Amniotic stem cell (primary cell): ENCODE data around the gene EFNA2.
A peak's percentile ranks its signal among the peaks of the same experiment; 100 is the strongest.

Experiments used
- DNase-seq: peaks from one replicate; lab custom pipeline; 2025; lab: John Stamatoyannopoulos, UW

EFNA2 gene

DNA sequence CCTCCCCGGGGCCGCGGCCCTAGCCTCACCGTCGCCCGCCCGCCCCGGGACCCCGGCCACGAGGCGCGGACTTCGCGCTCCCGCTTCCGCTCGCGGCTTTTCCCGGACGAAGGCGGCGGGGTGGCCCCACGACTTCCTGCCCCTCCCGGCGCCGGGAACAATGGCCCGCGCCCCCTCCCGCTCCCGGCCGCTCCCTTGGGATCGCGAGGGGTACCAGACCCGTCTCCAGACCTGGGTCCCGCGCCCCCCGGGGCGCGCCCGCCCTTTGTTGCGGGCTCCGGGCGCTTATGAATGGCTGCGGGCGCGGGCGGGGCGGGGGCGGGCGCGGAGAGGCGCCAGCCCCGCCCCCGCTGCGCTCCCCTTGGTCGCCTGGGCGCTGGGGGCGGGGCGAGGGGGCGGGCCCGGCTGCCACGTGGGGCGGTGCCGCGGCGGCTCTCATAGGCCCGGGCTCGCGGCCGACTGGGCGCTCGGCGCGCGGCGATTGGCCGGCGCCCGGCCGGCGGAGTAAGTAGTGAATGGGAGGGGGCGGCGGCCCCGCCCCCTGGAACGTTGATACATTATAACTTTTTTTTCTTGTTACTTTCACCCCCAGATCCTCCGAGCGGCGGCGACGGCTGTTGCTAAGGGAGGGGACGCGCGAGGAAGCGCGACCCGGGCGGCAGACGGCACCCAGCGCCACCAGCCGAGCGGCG lies 36.2 kb upstream of the EFNA2 start:
- DNase-seq, result peak; percentile 89

DNA sequence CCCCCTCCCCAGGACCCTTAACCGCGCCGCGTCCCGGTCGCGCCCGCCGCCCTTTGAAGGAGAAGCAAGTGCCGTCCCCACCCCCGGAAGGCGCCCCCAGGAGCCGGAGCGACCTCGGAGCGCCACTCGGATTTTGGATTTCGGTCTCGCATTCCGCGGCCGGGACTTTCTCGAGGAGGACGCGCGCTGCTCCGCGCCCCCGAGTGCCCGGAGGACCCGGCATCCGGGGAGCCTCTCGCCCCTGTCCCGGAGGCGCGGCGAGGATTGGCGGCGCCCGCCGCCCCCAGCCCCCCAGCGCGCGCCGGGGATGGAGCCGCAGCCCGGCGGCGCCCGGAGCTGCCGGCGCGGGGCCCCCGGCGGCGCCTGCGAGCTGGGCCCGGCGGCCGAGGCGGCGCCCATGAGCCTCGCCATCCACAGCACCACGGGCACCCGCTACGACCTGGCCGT lies 35.7 kb upstream of the EFNA2 start:
- no peak for DNase-seq

- DNase-seq, result no peak
Measured at GRCh38 chr19:1250437-1251260, 35.0 kb upstream of the EFNA2 start.

GRCh38 chr19:1251330-1252220 lies 34.1 kb upstream of the EFNA2 start:
- no peak for DNase-seq

GRCh38 chr19:1252221-1252820 lies 33.4 kb upstream of the EFNA2 start:
- DNase-seq, result peak; percentile 43

GRCh38 chr19:1252821-1253513 lies 32.7 kb upstream of the EFNA2 start:
- peak; percentile 94 for DNase-seq

- peak; percentile 54 for DNase-seq
Measured at GRCh38 chr19:1253514-1254080, 32.1 kb upstream of the EFNA2 start.

- DNase-seq, result no peak
Measured at GRCh38 chr19:1254081-1254527, 31.6 kb upstream of the EFNA2 start.

DNA sequence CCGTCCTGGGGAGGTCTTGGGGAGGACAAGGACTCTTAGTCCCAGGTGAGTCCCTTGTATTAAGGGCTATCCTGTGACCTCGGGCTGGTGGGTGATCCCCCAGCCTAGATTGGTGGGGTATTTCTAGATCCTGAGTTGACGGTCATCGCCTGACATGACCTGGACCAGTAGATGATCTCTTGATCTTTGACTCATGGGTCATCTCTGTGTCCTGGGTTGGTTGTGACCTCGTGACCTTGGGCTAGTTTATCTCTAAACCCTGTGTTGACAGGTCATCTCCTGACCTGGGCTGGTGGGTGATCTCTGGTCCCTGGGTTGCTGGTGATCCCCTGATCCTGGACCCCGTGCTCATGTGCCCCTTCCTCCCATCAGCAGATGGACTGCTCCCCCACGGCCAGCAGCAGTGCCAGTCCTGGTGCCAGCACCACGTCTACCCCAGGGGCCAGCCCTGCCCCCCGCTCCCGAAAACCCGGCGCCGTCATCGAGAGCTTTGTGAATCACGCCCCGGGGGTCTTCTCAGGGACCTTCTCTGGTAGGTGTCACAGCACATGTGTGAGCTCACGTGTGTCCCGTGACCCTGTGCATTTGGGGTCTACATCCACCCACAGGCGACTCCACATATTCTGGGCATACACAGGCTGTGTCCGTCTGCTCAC lies 31.0 kb upstream of the EFNA2 start:
- no peak for DNase-seq

GRCh38 chr19:1255186-1256161 lies 30.2 kb upstream of the EFNA2 start:
- DNase-seq, result no peak

DNA sequence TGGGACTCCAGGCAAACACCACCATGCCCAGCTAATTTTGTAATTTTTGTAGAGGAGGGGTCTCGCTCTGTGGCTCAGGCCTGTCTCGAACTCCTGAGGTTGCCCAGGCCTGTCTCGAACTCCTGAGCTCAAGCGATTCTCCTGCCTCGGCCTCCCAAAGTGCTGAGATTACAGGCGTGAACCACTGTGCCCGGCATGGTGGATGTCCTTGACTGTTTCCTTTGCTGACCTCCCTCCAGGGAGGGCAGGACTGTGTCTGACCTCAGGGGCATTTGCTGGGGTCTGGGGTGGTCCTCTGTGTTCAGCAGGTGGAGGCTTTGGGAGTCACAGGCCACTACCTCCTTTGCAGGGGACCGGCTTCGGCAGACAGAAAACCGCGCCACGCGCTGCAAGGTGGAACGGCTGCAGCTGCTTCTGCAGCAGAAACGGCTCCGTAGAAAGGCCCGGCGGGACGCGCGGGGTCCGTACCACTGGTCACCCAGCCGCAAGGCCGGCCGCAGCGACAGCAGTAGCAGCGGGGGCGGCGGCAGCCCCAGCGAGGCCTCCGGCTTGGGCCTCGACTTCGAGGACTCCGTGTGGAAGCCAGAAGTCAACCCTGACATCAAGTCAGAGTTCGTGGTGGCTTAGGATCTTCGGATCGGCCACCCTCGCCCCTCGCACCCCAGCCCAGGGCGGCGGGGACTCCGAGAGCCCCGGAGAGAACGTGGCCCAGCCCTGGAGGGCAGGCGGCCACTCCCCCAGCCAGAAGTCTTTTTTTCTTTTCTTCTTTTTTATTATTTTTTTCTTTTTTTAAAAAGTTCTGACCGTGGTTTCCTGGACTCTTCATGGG lies 28.8 kb upstream of the EFNA2 start:
- DNase-seq, result no peak

DNA sequence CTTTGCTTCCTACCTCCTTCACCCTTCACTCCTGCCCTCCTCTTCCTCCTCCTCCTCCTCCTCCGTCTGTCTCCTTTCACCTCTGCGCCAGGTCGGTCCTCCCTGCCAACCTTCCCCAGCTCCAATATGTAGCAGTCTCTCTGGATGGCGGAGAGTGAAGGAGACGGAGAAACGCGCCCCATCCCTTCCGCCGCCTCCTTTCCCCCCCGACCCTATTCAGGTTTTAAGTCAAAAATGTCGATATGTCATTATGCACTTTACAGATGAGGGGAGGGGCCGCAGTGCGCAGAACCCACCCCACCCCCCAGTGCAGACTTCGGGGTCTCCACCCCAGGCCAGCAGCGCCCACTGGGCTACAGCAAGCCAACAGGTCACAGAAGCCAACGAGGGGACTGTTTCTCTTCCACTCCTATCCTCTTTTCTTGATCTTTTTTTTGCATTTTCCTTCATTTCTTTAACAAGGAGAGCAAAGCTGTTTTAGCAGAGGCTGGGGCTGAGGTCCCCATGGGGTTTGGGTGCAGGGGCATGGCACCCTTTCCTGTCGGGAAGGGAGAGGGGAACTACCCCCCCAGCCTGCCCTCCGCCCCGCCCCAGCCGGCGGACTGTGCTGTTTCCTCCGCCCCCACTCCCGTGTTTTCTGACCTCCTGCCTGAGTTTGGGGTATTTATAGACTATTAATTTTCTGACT lies 28.1 kb upstream of the EFNA2 start:
- no peak for DNase-seq

DNA sequence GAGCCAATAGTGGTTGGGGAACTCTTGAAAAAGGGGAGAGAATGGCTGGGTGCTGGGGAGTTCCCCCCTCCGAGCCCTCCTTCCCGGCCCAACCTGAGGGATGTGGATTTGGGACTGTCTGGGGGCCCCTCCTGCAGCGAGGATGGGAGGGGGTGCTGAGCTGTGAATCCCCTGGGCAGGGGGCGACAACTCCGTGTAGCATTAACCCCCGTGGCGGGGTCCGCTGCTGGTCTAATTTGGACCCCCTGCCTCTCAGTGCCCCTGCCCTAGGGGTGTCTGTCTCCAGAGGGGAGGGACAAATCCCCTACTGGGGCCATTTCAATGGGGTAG lies 27.5 kb upstream of the EFNA2 start:
- DNase-seq, result no peak

- no peak for DNase-seq
Measured at GRCh38 chr19:1258707-1259205, 26.9 kb upstream of the EFNA2 start.

DNA sequence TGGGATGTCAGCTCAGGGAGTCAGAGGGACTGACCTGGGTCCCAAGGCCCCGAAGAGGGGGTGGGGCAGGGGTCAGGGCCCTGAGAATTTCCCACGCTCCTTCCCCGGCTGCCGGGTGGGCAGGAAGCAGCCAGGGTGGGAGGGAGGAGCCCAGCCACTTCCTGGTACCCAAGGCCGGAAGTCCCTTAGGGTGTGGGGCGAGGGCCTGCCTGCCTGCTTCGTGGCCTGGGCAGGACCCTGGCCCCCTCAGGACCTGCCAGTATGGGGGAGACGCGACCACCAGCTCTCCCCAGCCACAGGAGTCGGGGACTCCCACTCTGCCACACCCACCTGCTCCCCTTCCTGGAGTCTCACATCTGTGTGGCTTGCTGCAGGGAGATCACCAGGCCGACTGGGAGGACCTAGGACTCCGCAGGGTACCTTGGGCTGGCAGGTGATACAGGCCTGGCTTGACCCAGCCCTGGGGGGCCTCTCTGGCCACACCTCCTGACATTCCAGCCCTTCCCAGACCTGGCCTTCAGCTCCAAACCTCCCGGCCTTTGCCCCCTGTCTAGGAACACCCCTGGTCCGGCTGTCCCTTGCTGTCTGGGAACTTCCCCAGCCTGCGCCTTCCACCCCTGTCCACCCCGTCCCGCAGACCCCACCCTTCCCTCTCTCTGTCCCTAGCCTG lies 26.3 kb upstream of the EFNA2 start:
- no peak for DNase-seq

- no peak for DNase-seq
Measured at GRCh38 chr19:1259876-1260748, 25.6 kb upstream of the EFNA2 start.
